Breast epithelium (tissue), 4 donors: ENCODE data around the gene ESCO1. TPM values are rescaled to one million over a fixed set of nuclear protein-coding genes. Genes with fewer than 3 reads are reported as not detected.

Source experiments
- DNase-seq, 2 donors: peaks; one replicate each; pipeline ENCODE4 v3.0.0-alpha.2; 2019; ENCODE audit warnings: low spot score in 2 of 2
- H3K27ac ChIP-seq, 2 donors: fragments of 200-600 bp; sonication (generic) in 1 of 2; one replicate each; pipeline ENCODE4 v1.5.1; 2016 to 2019; ENCODE audit warnings: mild to moderate bottlenecking in 1 of 2
- H3K27me3 ChIP-seq, 2 donors: fragments of 200-600 bp; sonication (generic) in 1 of 2; one replicate each; pipeline versions ENCODE4 v1.5.1 to v1.6.0; 2017 to 2019; ENCODE audit warnings: control low read depth in 1 of 2, mild to moderate bottlenecking in 1 of 2
- H3K36me3 ChIP-seq: fragments of 200-600 bp; one replicate; pipeline ENCODE4 v1.5.1; 2019
- H3K4me1 ChIP-seq, 2 donors: fragments of 200-600 bp; sonication (generic); one replicate each; pipeline ENCODE4 v1.5.1; 2016 to 2019; ENCODE audit warnings: control low read depth in 1 of 2
- H3K4me3 ChIP-seq, 3 donors: fragments of 200-600 bp; sonication (generic); 1 replicate in 2 of 3; 2 replicates in 1 of 3; pipeline ENCODE4 v1.5.1; 2016 to 2019; ENCODE audit warnings: mild to moderate bottlenecking in 3 of 3, moderate library complexity in 2 of 3
- H3K9me3 ChIP-seq, 2 donors: fragments of 200-600 bp; sonication (generic) in 1 of 2; one replicate each; pipeline ENCODE4 v1.5.1; 2016 to 2019; ENCODE audit warnings: control low read depth in 1 of 2
- CTCF ChIP-seq, 3 donors: fragments of 450-650 bp; IDR thresholded peaks; one replicate each; pipeline ENCODE4 v1.5.1; 2016 to 2017; ENCODE audit warnings: antibody characterized with exemption in 3 of 3, mild to moderate bottlenecking in 3 of 3, moderate library complexity in 3 of 3
- POLR2A ChIP-seq: fragments of 450-650 bp; IDR thresholded peaks from one replicate; pipeline ENCODE4 v1.6.1; 2016; ENCODE audit warnings: antibody characterized with exemption, mild to moderate bottlenecking, moderate library complexity
- POLR2AphosphoS5 ChIP-seq, 3 donors: sonication (generic); formaldehyde crosslinking; IDR thresholded peaks; one replicate each; pipeline ENCODE4 v1.6.1; 2017; ENCODE audit warnings: antibody characterized with exemption in 3 of 3
- intact Hi-C: fragments of 100-400 bp; cut with DNase I; formaldehyde crosslinking; loops from one replicate; pipeline ENCODE4 v1.15.1; 2023; ENCODE audit warnings: low total_unique reads
- total RNA-seq, 3 donors: library from RNA; depleted of rRNA; stranded (reverse); fragments of >200 nt; gene quantifications; one replicate each; pipeline ENCODE4 v1.1.0, GENCODE V29; 2016

ESCO1 gene
- total RNA-seq, 3 donors from 2014 or later, result 14.2 to 28.2 (median 18.4) TPM

GRCh38 chr18:21538230-21538629, 62.3 kb downstream of the ESCO1 start:
- H3K4me3 ChIP-seq, result no peak overlapping the region
- no peaks in the 10 kb centered on the region for H3K9me3 ChIP-seq
- intact Hi-C loops, result no loop called here
- H3K27ac ChIP-seq, result no peak overlapping the region
- no peaks in the 10 kb centered on the region for H3K36me3 ChIP-seq
- DNase-seq, result no peak
- TF ChIP-seq POLR2A (no peak), POLR2AphosphoS5 (IDR thresholded peaks at IDR 0.05) (no peak), CTCF (IDR thresholded peaks at IDR 0.05) (no peak)
- H3K4me1 ChIP-seq, result no peaks in the 10 kb centered on the region
- H3K27me3 ChIP-seq, result no peaks in the 10 kb centered on the region

DNA sequence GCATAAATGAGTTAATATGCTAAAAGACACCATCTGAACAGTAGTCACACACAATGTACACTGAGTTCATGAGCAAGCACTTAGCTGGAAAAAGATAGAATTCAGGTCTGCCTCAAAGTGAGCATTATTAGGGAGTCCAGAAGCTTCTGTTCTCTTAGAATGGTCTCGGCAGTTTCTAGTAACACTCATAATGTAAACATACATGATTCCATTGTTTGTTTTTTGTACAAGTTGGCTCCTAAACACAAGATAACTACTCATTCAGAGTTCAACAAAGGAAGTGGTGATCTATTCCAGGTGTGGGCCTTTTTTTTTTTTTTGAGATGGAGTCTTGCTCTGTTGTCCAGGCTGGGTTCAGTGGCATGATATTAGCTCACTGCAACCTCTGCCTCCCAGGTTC, 66.2 kb downstream of the ESCO1 start:
- Histone ChIP-seq H3K36me3 (no peaks in the 10 kb centered on the region), H3K27ac (no peak overlapping the region), H3K9me3 (no peaks in the 10 kb centered on the region), H3K4me3 (no peak overlapping the region), H3K4me1 (no peaks in the 10 kb centered on the region), H3K27me3 (no peaks in the 10 kb centered on the region)
- TF ChIP-seq POLR2A (no peak), POLR2AphosphoS5 (IDR thresholded peaks at IDR 0.05) (no peak), CTCF (IDR thresholded peaks at IDR 0.05) (no peak)
- intact Hi-C loops, result no loop called here
- DNase-seq, result no peak

GRCh38 chr18:21526463-21526862, 74.0 kb downstream of the ESCO1 start:
- H3K36me3 ChIP-seq, result no peaks in the 10 kb centered on the region
- no peak overlapping the region for H3K4me3 ChIP-seq
- H3K9me3 ChIP-seq, result no peaks in the 10 kb centered on the region
- no peak for TF ChIP-seq POLR2A
- no peak for TF ChIP-seq POLR2AphosphoS5 (IDR thresholded peaks at IDR 0.05)
- no peak for TF ChIP-seq CTCF (IDR thresholded peaks at IDR 0.05)
- intact Hi-C loops, result no loop called here
- DNase-seq, result no peak
- no peaks in the 10 kb centered on the region for H3K4me1 ChIP-seq
- H3K27me3 ChIP-seq, result no peaks in the 10 kb centered on the region
- H3K27ac ChIP-seq, result no peak overlapping the region

GRCh38 chr18:21525916-21526315, 74.6 kb downstream of the ESCO1 start:
- Histone ChIP-seq H3K9me3 (no peaks in the 10 kb centered on the region), H3K4me1 (no peaks in the 10 kb centered on the region), H3K4me3 (no peak overlapping the region), H3K36me3 (no peaks in the 10 kb centered on the region), H3K27ac (no peak overlapping the region), H3K27me3 (no peaks in the 10 kb centered on the region)
- intact Hi-C loops, result no loop called here
- DNase-seq, result no peak
- TF ChIP-seq POLR2AphosphoS5 (IDR thresholded peaks at IDR 0.05), result no peak

DNA sequence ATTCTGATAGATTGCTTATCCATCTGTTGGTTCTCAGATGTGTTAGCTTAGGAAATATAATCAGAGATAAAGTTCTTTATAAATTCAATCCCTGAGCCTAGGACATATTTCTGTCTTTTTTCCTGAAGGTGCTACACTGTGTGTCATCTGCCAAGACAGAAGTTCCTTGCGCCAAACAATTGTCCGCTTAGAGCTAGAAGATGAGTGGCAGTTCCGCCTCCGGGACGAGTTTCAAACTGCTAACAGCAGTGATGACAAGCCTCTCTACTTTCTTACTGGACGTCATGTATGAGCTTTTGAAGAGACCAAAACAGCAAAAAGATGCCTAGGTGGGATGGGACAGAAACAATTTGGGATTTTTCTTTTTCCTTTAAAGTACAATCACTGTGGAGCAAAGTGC, 78.0 kb downstream of the ESCO1 start:
- Histone ChIP-seq H3K36me3 (no peaks in the 10 kb centered on the region), H3K27ac (no peak overlapping the region), H3K9me3 (no peaks in the 10 kb centered on the region), H3K27me3 (no peaks in the 10 kb centered on the region), H3K4me3 (no peak overlapping the region), H3K4me1 (no peaks in the 10 kb centered on the region)
- intact Hi-C loops, result no loop called here
- DNase-seq, result no peak
- no peak for TF ChIP-seq POLR2AphosphoS5 (IDR thresholded peaks at IDR 0.05)
- TF ChIP-seq POLR2A, result no peak
- TF ChIP-seq CTCF (IDR thresholded peaks at IDR 0.05), result no peak

GRCh38 chr18:21513741-21514140, 86.8 kb downstream of the ESCO1 start:
- H3K27me3 ChIP-seq, result no peaks in the 10 kb centered on the region
- H3K27ac ChIP-seq, result no peak overlapping the region
- no peak for TF ChIP-seq POLR2A
- H3K36me3 ChIP-seq, result no peaks in the 10 kb centered on the region
- H3K9me3 ChIP-seq, result no peaks in the 10 kb centered on the region
- intact Hi-C loops, result no loop called here
- DNase-seq, result no peak
- no peaks in the 10 kb centered on the region for H3K4me1 ChIP-seq
- no peak overlapping the region for H3K4me3 ChIP-seq
